Activated CD8-positive, alpha-beta memory T cell treated with anti-CD3 and anti-CD28 coated beads for 4 hours (primary cell): ENCODE measurements around the gene LMAN2.

ENCODE experiments used
- DNase-seq, 2 donors: peaks; one replicate each; pipeline ENCODE4 v3.0.0-alpha.2; 2020; ENCODE audit warnings: low read depth in 2 of 2

The LMAN2 gene

GRCh38 chr5:177327539-177328522 is 23.6 kb downstream of the LMAN2 start:
- no peak for DNase-seq

DNA sequence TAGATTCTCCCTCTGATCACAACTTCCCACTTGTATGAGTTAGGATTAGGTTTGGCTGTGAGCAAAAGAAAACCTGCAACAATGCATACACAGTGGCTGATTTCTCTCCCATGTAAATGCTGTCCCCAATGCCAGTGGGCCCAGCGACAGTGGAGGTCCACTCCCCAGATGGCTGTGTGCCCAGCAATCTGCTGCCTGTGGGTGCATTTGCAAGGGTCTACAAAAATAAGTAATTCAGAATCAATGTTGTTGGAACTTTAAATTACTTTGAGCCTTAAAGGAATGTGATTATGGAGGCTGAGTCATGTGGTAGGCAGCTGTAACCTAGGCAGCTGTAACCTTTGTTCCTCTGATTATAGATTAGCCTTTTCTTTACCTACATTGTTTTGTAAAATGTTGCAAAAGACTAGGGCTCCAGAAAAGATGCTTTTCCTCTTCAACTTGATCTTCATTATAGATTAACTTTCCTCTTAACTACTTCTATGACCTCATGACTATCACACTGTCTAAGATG is 25.5 kb downstream of the LMAN2 start:
- DNase-seq, result no peak

DNA sequence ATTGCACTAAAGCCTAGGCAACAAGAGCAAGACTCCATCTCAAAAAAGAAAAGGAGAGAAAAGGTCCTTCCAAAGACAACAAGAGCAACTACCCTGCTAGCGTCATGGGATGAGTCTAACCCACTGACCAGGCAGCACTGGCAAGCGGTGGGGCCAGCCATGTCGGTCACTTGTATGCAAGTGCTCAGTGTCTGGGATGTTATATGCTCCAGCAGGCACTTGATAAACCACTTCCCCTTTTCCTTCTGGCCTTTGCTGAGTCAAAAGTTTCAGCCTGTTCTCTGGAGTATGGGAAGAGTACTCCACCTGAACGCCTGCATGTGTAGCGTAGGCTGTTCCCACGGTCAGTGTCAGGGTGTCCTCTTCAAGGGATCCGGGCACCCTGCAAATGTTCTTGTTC is 30.6 kb downstream of the LMAN2 start:
- DNase-seq, result no peak

DNA sequence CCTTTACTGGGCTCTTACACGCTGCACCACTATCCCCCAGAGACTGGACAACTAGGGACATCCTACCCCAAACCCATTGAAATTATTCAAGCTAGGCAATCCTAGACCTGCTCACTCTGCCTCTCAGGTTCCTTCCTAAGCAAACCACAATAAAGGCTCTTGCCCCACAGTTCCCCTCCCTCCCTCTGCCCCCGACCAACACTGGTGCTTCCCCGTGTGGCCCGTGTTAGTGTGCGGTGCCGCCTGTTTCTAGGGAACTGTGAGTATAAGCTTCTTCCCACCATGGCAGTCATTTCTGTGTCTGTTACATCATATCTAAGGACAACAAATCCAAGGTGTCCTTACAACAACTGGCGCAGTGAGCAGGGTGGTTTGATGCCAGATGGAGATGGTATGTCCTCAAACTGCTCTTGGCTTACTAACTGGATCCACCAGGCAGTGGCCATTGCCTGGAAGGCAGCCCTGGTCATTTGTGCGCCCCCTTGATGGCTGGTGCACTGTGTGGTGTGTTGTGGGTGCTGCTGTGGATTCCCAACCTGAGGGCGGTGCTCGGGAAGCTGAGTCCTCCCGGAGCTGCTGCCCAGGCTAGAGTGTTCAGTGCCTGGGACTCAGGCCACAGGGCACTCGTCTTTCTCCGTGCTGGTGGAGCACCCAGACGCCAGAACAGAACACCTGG is 31.4 kb downstream of the LMAN2 start:
- no peak for DNase-seq

DNA sequence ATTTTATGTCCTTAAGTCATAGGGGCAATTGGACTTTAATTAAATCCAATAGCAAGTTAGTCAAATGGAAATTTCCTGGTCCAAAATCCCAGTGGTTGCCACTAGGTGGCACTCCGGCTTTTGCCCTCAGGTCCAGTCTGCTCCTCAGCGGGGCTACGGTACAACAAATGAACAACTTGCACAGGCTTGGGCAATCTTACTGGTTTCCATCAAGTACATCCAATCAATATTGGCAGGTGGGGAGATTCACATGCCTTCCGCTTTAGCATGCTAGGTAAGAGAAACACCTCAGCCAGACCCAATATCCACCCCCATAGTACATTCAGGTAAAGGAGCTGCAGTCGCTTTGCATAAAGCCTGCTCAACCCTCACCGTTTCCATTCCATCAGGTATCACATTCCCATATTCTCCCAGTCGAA is 33.5 kb downstream of the LMAN2 start:
- DNase-seq, result peak in 1 of 2 donors; percentile 46

DNA sequence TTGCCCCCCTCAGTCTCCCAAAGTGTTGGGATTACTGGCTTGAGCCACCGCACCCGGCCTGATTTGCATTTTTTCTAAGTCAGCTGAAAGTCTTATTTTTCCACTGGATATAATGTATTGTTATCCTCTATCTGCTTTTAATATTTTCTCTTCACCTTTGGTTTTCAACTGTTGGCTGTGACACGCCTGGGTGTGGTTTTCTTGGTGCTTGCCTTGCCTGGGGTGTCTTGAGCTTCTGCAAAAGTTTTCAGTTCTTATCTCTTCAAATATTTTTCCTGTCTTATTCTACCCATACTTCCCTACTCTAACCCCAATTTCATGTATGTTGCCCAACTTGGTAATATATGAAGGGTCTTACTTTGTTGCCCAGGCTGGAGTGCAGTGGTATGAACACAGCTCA is 35.5 kb downstream of the LMAN2 start:
- no peak for DNase-seq

DNA sequence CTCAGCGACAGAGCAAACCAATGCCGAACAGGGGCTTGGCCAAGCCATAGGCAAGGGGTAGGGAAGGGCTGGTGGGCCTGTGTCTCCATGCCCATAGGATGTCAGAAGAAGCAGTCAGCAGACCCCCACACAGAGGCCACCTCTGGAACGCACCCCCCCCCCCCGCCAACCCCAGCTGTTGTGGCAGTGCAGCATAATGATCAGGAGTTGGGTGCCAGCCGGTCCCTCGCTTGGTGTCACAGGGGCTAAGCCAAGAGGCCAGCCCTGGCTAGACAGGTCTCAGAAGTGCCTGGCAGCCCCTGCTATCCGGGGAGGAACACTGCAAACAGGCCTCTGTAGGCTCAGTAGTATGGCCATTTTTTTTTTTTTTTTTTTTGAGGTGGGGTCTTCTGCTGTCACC is 36.1 kb downstream of the LMAN2 start:
- no peak for DNase-seq

- DNase-seq, result no peak
Observed at GRCh38 chr5:177314376-177315342, 36.8 kb downstream of the LMAN2 start.

- no peak for DNase-seq
Observed at GRCh38 chr5:177313561-177314259, 37.8 kb downstream of the LMAN2 start.

DNA sequence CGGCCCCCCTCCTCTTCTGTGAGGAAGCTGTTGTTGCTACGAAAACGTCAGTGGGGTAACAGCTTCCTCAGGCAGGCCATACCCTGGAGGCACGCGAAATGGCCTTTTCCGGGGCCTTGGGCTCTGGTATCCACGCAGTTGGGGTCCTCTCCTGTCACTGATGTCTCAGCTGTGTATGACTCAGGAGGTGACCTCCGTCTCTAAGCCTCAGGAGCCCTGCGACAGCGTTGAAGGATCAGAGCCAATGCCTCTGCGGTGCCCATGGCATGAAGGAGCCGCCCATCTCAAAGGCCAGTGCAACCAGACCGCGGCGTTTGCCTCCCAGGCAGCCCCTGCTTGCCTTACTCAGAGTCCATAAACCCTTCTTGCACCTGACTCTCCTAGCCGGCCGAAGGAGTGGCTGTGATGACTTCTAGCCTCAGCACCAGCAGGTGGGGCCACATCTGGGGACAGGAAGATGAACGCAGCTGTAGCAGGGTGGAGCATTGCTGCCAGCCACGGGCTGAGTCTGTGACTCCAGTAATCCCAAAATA is 38.8 kb downstream of the LMAN2 start:
- DNase-seq, result no peak

DNA sequence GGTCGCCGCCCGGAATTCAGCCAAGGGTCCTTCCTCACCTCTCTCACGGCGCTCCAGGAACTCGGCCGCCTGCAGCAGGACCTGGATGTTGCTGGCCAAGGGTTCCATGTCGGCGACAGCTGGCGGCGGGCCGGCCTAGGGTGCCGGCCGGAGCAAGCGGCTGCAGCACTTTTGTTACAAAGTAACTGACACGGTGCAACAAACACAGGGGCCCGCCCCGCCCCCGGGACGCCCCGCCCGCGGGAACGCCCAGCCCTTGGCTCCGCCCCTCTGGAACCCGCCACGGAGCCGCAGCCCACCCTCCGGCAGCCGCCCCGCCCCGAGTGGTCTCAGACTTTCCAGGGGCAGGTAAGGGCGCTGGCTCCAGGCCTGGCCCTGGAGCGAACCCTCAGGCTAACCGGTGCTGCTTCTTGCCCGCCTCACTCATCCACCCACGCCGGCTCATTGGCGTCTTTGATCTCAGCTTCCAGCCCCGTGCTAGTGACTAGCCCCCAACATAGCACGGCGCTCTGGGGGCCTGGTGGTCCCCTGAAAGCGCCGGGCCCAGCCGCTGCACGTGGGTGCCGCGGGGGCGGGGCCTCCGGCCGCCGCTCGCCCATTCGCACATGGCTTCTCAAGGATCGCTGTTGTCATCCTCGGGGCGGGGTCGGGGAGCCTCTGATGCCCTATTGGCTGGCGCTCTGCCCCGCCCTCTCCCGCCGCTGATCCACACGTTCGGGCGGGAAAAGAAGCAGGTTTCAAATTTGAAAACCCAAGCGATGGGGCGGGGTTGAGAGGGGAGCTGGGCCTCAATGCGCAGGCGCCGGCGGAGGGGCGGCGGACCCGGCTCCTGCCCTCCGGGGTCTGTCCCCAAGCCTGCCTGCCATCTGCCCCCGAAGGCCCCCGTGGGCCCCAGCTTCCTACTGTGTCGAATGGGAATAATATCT is 39.5 kb downstream of the LMAN2 start, which contains the start of gene MXD3:
Gene MXD3 (minus strand): TSS at position 176 of the 926 bp plus-strand sequence. CDS start 68 bp downstream, at position 108.
- peak; percentile 89 to 91 for DNase-seq

DNA sequence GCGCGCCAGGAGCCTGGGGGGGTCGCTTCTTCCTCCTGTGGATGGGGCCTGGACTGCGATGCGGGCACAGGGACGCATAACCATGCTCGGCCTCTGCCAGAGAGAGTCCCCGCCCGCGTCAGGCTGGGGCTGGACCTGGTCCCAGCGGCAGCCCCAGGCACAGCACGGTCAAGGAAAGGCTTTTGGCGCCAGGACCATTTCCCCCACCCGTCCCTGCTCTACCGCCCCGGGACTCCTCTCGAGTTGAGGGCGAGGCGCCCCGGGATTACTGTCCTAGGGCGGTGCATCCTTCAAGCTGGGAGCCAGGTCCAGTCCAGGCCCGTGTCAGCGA is 40.1 kb downstream of the LMAN2 start:
- DNase-seq, result no peak

- no peak for DNase-seq
Observed at GRCh38 chr5:177310757-177311391, 40.6 kb downstream of the LMAN2 start.

DNA sequence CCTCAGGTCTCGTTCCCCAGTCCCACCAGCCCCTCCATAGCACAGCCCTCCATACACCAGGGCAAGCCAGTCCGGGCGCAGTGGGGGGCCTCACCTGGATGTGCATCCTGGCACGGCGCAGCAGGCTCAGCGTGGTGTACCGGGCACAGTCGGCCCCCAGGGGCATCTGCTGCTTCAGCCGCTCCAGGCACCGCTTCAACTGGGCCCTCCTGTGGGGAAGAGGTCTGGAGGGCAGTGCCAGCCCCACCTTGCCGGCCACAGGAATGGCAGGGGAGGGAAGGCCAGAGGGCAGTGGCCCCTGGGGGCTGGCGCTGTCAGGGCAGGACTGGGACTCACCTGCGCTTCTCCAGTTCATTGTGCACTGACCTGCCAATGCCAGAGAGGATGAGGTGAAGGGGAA is 41.1 kb downstream of the LMAN2 start:
- no peak for DNase-seq

- DNase-seq, result peak in 1 of 2 donors; percentile 38
Observed at GRCh38 chr5:177309351-177310191, 41.9 kb downstream of the LMAN2 start.

DNA sequence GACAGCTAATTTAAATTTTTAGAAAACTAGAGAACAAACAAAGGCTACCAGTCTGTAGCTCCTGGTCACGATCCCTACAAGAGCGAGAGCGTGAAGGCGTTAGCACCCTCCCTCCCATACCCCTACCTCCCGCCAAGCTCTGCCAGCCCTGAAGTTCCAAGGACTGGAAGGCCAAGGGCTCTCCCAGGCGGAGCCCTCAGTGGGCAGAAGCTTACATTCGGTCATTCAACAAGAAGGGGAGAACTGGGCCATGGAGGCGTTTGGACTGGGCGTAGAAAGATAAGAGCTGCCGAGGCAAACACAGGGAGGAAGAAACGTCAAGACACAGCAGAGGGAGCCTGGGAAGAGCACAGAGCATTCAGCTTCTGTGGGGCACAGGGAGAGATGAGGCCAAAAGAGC is 42.7 kb downstream of the LMAN2 start:
- no peak for DNase-seq

DNA sequence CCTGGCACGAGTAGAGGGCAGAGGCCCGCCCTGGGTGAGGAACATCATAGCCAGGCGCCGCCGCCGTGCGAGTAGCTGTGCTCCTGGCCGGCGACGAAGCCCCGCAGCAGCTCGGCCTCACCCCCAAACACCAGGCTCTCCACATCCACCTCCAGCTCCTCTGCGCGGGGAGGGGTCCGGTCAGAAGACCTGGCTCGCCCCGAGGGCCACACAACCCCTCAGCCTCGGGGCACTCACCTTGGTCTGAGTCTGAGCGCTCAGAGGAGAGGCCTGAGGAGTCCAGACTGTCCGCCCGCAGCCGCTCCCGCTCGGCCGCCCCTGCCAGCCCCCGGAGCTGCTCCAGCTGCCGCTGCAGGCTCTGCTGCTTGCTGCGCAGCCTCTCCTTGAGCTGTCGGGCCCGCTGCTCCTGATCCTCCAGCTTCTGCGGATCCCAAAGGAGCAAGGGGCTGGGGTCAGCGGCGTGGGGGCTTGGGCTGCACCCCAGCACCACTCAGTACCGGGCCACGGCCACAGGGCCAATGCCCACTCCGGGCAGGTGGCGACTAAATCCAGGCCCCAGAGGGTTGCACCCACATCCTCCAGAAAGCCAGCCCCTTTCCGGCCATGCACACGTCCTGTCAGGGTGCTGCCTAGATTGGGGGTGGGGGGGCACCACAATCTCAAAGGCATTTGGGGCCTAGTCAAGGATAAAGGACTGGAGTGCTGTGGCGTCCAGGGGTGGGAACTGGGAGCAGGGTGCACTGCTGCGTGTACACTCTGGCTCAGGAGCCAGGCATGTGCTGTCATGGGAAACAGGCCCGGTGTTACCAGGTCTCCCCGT is 43.7 kb downstream of the LMAN2 start:
- no peak for DNase-seq
